PFSK-1 (cell line): ENCODE results near the gene OR6C3.

Experiments
- POLR2AphosphoS5 ChIP-seq: IDR thresholded peaks from 2 replicates; pipeline ENCODE4 v1.6.1; 2012; ENCODE audit warnings: low read depth, mild to moderate bottlenecking, control low read depth, low read length, moderate library complexity
- REST ChIP-seq, 2 experiments: IDR thresholded peaks; 2 replicates each; pipeline versions ENCODE4 v1.6.1 to v1.8.0; 2011 to 2012; ENCODE audit warnings: low read depth in 2 of 2, low read length in 2 of 2, control low read depth in 1 of 2, inconsistent platforms in 1 of 2, mild to moderate bottlenecking in 1 of 2, moderate library complexity in 1 of 2; ENCODE audit not compliant: insufficient read depth in 1 of 2
- SIN3A ChIP-seq: IDR thresholded peaks from 2 replicates; pipeline ENCODE4 v1.6.1; 2012; ENCODE audit warnings: mild to moderate bottlenecking, low read length, moderate library complexity, borderline replicate concordance; ENCODE audit not compliant: insufficient read depth

- TF ChIP-seq SIN3A (no peak), POLR2AphosphoS5 (no peak), REST (IDR thresholded peaks at IDR 0.05; ENCODE audit: insufficient read depth in 1 of 2, low read depth in 2 of 2, low read length in 2 of 2) (no peak)
These were observed 42.0 kb downstream of the OR6C3 start for GRCh38 chr12:55372521-55372920.
